Measurements from ENCODE around the gene POLR3E. TPM values are rescaled to one million over a fixed set of nuclear protein-coding genes. Genes with fewer than 3 reads are reported as not detected.

Gene POLR3E, protein sequence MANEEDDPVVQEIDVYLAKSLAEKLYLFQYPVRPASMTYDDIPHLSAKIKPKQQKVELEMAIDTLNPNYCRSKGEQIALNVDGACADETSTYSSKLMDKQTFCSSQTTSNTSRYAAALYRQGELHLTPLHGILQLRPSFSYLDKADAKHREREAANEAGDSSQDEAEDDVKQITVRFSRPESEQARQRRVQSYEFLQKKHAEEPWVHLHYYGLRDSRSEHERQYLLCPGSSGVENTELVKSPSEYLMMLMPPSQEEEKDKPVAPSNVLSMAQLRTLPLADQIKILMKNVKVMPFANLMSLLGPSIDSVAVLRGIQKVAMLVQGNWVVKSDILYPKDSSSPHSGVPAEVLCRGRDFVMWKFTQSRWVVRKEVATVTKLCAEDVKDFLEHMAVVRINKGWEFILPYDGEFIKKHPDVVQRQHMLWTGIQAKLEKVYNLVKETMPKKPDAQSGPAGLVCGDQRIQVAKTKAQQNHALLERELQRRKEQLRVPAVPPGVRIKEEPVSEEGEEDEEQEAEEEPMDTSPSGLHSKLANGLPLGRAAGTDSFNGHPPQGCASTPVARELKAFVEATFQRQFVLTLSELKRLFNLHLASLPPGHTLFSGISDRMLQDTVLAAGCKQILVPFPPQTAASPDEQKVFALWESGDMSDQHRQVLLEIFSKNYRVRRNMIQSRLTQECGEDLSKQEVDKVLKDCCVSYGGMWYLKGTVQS
- 29.0 and 46.3 TPM in 2 replicates for total RNA-seq (2014; rRNA removed; shearing (Covaris generic))

GRCh38 chr16:22297114-22297870 lies at the start of gene POLR3E:
Gene POLR3E, plus strand, starts transcription at chr16:22297409. Its CDS starts 5,560 bp downstream, at chr16:22302969.
- DNase-seq (ENCODE audit: low spot score) = peak; percentile 95

GRCh38 chr16:22250522-22250921 lies 46.7 kb upstream of the POLR3E start:
- peak; percentile 59 for DNase-seq (ENCODE audit: low spot score)

DNA sequence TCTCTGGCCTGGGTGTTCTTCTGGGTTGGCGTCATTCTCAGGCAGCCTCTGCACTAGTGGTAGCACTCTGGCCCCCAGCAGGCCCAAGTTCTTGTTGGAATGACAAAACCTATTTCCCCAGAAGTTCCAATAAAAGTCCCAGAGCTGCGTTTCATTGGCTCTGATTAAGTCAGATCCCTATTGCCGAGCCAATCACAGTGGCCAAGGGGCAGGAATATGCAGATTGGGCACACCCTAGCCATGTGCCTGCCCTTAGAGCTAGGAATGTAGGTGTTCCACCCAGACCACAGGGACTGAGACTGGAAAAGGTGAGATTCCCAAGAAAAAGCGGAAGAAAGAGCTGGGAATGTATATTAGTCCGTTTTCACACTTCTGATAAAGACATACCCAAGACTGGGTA lies 44.9 kb upstream of the POLR3E start:
- no peak for DNase-seq (ENCODE audit: low spot score)

DNA sequence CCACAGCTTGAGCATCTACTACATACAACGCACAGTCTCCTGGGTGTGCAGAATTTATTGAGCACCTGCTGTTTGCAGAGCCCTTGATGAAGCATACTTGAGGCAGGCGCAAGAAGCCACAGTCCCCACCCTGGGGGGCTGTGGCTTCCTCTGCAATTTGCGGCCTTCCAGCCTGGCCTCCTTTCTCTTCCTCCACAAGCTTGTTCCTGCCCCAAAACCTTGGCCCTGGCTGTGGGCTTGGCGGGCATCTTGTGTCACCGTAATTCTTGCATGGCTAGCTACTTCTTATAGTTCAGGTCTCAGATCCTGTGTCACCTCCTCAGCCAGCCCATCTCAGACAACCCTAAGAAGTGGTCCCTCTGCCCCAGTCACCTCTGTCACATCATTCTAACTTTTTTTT lies 43.9 kb upstream of the POLR3E start:
- DNase-seq (ENCODE audit: low spot score) = no peak

DNA sequence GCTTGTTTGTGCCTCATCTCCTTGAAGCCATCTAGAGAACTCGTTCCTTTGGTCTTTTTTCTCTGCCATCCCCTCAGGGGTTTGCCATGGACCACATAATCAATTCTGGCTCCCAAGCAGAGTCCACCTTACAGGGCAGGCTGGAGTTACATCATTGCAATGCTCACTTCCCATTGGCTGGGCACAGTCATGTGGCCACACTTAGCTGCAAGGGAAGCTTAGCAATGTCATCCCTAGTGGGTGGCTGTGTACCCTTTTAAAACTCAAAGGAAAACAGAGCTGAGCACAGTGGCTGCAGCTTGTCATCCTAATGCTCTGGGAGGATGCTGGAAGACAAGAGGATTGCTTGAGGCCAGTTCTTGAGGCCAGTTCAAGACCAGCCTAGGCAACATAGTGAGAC lies 41.9 kb upstream of the POLR3E start:
- no peak for DNase-seq (ENCODE audit: low spot score)

GRCh38 chr16:22257440-22257839 lies 39.8 kb upstream of the POLR3E start:
- DNase-seq (ENCODE audit: low spot score) = no peak

DNA sequence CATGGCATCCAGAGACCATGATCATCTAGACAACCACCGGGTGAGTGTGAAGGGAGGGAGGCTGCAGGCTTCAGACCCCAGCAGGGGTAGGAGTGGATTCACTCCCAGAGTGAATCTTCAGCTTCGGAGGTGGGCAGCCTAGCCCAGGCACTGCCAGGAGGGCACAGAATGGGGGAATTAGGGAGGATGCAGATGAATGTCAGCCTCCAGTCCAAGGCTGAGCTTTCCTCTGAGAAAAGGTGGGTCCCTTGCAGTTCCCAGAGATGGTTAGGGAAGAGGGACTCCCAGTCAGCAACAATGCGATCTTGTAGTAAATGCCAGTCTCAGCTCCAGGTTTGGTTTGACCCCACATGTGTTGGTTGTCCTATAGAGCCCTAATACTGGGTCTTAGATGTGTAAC lies 36.7 kb upstream of the POLR3E start:
- no peak for DNase-seq (ENCODE audit: low spot score)

GRCh38 chr16:22262460-22262859 lies 34.7 kb upstream of the POLR3E start:
- no peak for DNase-seq (ENCODE audit: low spot score)

DNA sequence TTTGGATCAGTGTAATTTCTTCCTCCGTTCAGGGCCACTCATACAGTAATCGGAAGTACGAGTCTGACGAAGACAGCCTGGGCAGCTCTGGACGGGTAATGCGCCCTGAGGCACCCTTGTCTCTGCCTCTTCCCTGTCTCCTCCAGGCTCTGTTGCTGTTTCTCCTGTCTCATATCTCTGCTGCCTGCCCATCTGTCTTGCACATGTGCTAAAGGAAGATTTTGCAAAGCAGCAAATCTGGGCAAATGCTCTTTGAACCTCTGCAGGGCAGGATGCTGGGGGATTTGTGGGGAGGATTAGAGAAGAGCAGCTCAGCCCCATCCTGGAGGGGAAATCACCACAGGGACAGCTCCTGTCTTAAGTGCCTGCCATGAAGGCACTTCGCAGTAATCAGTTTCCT lies 32.4 kb upstream of the POLR3E start:
- no peak for DNase-seq (ENCODE audit: low spot score)

- DNase-seq (ENCODE audit: low spot score) = no peak
Measured at GRCh38 chr16:22265351-22265750, 31.9 kb upstream of the POLR3E start.

GRCh38 chr16:22266546-22266945 lies 30.7 kb upstream of the POLR3E start:
- DNase-seq (ENCODE audit: low spot score) = no peak

GRCh38 chr16:22267764-22268163 lies 29.4 kb upstream of the POLR3E start:
- DNase-seq (ENCODE audit: low spot score) = no peak

DNA sequence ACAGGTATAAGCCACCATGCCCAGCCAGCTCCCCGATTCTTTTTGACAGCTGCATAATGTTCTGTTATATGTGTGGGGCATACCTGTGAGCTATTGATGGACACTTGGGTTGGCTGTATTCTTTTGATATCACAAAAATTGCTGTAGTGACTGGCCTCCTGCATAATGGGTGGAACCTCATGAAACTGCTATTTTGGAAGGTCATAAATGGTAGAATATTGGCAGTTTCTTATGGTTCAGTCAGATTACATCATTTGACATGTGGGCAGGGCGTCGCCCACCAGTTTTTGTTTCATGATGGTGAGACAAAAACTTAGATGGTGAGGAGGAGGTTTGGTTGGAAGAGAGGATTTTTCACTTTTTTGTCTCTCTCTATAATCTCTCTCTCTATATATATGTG lies 26.7 kb upstream of the POLR3E start:
- no peak for DNase-seq (ENCODE audit: low spot score)

GRCh38 chr16:22272870-22273650 lies 24.1 kb upstream of the POLR3E start:
- DNase-seq (ENCODE audit: low spot score) = no peak

- DNase-seq (ENCODE audit: low spot score) = no peak
Measured at GRCh38 chr16:22274916-22275315, 22.3 kb upstream of the POLR3E start.

DNA sequence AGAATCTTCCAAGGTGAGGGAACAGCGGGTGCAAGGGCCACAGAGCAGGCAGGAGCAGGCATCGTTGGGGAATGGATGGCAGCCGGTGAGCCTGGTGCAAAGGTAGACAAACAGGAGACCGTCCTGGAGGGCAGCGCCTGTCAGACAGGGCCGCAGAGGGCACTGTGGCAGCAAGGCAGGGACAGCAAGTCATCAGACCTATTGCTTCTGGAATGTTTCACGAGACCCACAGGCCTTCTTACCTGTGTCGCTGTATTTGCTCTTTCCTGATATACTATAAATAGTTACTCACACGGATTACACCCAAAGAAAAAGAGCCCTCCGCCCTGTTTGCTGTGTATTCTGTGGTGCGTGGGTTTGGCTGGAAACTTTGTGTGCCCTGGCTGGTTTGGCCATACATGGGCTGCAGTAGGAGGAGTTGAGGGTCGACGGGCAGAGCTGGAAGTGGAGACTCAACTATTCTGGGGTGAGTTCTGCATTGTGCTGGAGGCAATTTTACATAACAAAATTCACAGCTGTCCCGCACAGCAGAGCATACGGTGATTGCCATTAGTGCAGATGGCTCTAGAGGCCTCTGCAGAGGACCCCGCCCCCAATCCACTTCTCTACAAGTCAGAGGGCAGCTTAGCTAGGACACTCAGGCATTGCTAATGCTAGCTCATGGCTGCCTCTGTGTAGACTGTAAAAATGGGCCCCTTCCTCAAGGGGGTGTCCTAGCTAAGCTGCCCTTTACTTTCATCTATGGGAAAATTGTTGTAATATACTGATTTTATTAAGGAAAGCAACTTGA lies 18.6 kb upstream of the POLR3E start:
- DNase-seq (ENCODE audit: low spot score) = no peak

- DNase-seq (ENCODE audit: low spot score) = no peak
Measured at GRCh38 chr16:22282254-22282892, 14.8 kb upstream of the POLR3E start.

GRCh38 chr16:22284637-22285036 lies 12.6 kb upstream of the POLR3E start:
- DNase-seq (ENCODE audit: low spot score) = no peak

- no peak for DNase-seq (ENCODE audit: low spot score)
Measured at GRCh38 chr16:22285080-22285479, 12.1 kb upstream of the POLR3E start.

DNA sequence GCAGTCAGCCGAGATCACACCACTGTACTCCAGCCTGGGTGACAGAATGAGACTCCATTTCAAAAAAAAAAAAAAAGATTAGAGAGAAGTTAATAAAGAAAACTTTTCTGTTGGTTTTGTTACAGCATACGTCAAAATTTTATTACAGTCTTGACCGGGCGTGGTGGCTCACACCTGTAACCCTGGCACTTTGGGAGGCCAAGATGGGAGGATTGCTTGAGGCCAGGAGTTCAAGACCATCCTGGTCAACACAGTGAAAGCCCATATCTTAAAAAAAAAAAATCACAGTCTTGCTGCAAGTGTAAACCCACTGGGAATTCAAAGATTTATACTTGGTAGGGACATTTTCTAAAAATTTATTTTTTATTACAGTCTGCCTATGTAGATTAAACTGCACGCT lies 6.2 kb upstream of the POLR3E start:
- DNase-seq (ENCODE audit: low spot score) = no peak

All from A172 (cell line).